Stimulated activated effector memory CD8-positive, alpha-beta T cell treated with anti-CD3 and anti-CD28 coated beads, Interleukin-12 subunit alpha, Interleukin-12 subunit beta, amount 100 ng/mL, for 72 hours (primary cell): ENCODE measurements around the gene LILRA6.
A peak's percentile ranks its signal among the peaks of the same experiment; 100 is the strongest.
"Not testable (repeated sequence)": the region's sequence is repeated elsewhere in the genome, so short reads cannot be mapped to it uniquely, and the experiment has no call there.

ENCODE experiments used
- ATAC-seq: fragments of 150-1000 bp; cut with Tn5 transposase; 2 replicates; pipeline ENCODE4 v1.10.0; 2021
- DNase-seq, 2 donors: peaks; one replicate each; pipeline ENCODE4 v3.0.0; 2021 to 2022; ENCODE audit warnings: low spot score in 2 of 2
- H3K27ac Mint-ChIP-seq: one replicate; pipeline ENCODE4 v1.8.0; 2022; ENCODE audit warnings: mild to moderate bottlenecking, mixed read lengths
- H3K36me3 Mint-ChIP-seq: one replicate; pipeline ENCODE4 v1.8.0; 2022; ENCODE audit warnings: mild to moderate bottlenecking, mixed read lengths
- H3K4me1 Mint-ChIP-seq: one replicate; pipeline ENCODE4 v1.8.0; 2022; ENCODE audit warnings: mixed read lengths
- H3K4me3 Mint-ChIP-seq: one replicate; pipeline ENCODE4 v1.8.0; 2022; ENCODE audit warnings: mild to moderate bottlenecking, mixed read lengths
- H3K9me3 Mint-ChIP-seq: one replicate; pipeline ENCODE4 v1.8.0; 2022; ENCODE audit warnings: mixed read lengths

LILRA6 gene

GRCh38 chr19:54252845-54253244 lies 10.3 kb upstream of the LILRA6 start:
- ATAC-seq: no peak
- Mint-ChIP-seq H3K36me3 (peaks cover 5% of the 10 kb centered on the region), H3K9me3 (no peaks in the 10 kb centered on the region), H3K4me3 (no peak overlapping the region), H3K4me1 (peaks cover 8% of the 10 kb centered on the region), H3K27ac (no peak overlapping the region)
- DNase-seq: no peak

- H3K27ac Mint-ChIP-seq: no peak overlapping the region
- DNase-seq (no peak), ATAC-seq (no peak)
- no peaks in the 10 kb centered on the region for H3K9me3 Mint-ChIP-seq
- no peak overlapping the region for H3K4me3 Mint-ChIP-seq
- peaks cover 14% of the 10 kb centered on the region for H3K4me1 Mint-ChIP-seq
- H3K36me3 Mint-ChIP-seq: peaks cover 8% of the 10 kb centered on the region
Measured at GRCh38 chr19:54252243-54252642, 9.7 kb upstream of the LILRA6 start.

GRCh38 chr19:54248016-54248601 lies 5.5 kb upstream of the LILRA6 start:
- H3K4me1 Mint-ChIP-seq: peaks cover 17% of the 10 kb centered on the region
- DNase-seq: peak; percentile 24 to 62
- peak overlapping the region; percentile 30 for H3K4me3 Mint-ChIP-seq
- no peaks in the 10 kb centered on the region for H3K9me3 Mint-ChIP-seq
- H3K36me3 Mint-ChIP-seq: peaks cover 8% of the 10 kb centered on the region
- peak; percentile 94 for ATAC-seq
- H3K27ac Mint-ChIP-seq: peak overlapping the region; percentile 18

GRCh38 chr19:54247106-54247930 lies 4.7 kb upstream of the LILRA6 start:
- H3K4me1 Mint-ChIP-seq: peaks cover 17% of the 10 kb centered on the region
- H3K4me3 Mint-ChIP-seq: peak overlapping the region; percentile 30
- ATAC-seq: no peak

GRCh38 chr19:54245936-54246335 lies 3.3 kb upstream of the LILRA6 start:
- H3K4me1 Mint-ChIP-seq: peaks cover 17% of the 10 kb centered on the region
- DNase-seq: no peak
- peaks cover 8% of the 10 kb centered on the region for H3K36me3 Mint-ChIP-seq
- no peak overlapping the region for H3K27ac Mint-ChIP-seq
- H3K4me3 Mint-ChIP-seq: no peak overlapping the region
- no peak for ATAC-seq
- no peaks in the 10 kb centered on the region for H3K9me3 Mint-ChIP-seq

More at GRCh38 chr19:54247106-54247930, 4.7 kb upstream of the LILRA6 start:
- Mint-ChIP-seq H3K36me3 (peaks cover 8% of the 10 kb centered on the region), H3K9me3 (no peaks in the 10 kb centered on the region), H3K27ac (peak overlapping the region; percentile 18)
- DNase-seq: no peak

GRCh38 chr19:54243809-54244208 lies 1.2 kb upstream of the LILRA6 start:
- H3K4me3 Mint-ChIP-seq, H3K27ac Mint-ChIP-seq, H3K36me3 Mint-ChIP-seq, DNase-seq, ATAC-seq, H3K9me3 Mint-ChIP-seq: not testable (repeated sequence)
- H3K4me1 Mint-ChIP-seq: peaks cover 17% of the 10 kb centered on the region

GRCh38 chr19:54242234-54242633 lies 356 bp downstream of the LILRA6 start:
- not testable (repeated sequence) for DNase-seq, H3K9me3 Mint-ChIP-seq, H3K36me3 Mint-ChIP-seq, H3K4me1 Mint-ChIP-seq, H3K27ac Mint-ChIP-seq, H3K4me3 Mint-ChIP-seq, ATAC-seq

- ATAC-seq, H3K36me3 Mint-ChIP-seq, H3K4me1 Mint-ChIP-seq, DNase-seq, H3K4me3 Mint-ChIP-seq, H3K27ac Mint-ChIP-seq, H3K9me3 Mint-ChIP-seq: not testable (repeated sequence)
Measured at GRCh38 chr19:54240372-54241336, 1.9 kb downstream of the LILRA6 start.

GRCh38 chr19:54239491-54240371 lies 2.9 kb downstream of the LILRA6 start:
- H3K36me3 Mint-ChIP-seq: not testable (repeated sequence)

GRCh38 chr19:54233941-54234340 lies 8.6 kb downstream of the LILRA6 start:
- no peak overlapping the region for H3K27ac Mint-ChIP-seq

More at GRCh38 chr19:54239491-54240371, 2.9 kb downstream of the LILRA6 start:
- not testable (repeated sequence) for DNase-seq, H3K4me3 Mint-ChIP-seq, H3K9me3 Mint-ChIP-seq, H3K4me1 Mint-ChIP-seq
- H3K27ac Mint-ChIP-seq: peak overlapping the region; percentile 70
- ATAC-seq: peak; percentile 8

GRCh38 chr19:54231077-54231931 lies 11.3 kb downstream of the LILRA6 start:
- Mint-ChIP-seq H3K4me3 (no peak overlapping the region), H3K4me1 (peaks cover 6% of the 10 kb centered on the region), H3K9me3 (no peaks in the 10 kb centered on the region), H3K27ac (no peak overlapping the region), H3K36me3 (no peaks in the 10 kb centered on the region)
- ATAC-seq (peak; percentile 98), DNase-seq (peak; percentile 85 to 93)

More at GRCh38 chr19:54233941-54234340, 8.6 kb downstream of the LILRA6 start:
- Mint-ChIP-seq H3K36me3 (no peaks in the 10 kb centered on the region), H3K9me3 (no peaks in the 10 kb centered on the region), H3K4me3 (no peak overlapping the region), H3K4me1 (peaks cover 6% of the 10 kb centered on the region)
- ATAC-seq (no peak), DNase-seq (no peak)

GRCh38 chr19:54230031-54230430 lies 12.6 kb downstream of the LILRA6 start:
- ATAC-seq: no peak
- Mint-ChIP-seq H3K4me3 (no peak overlapping the region), H3K4me1 (peaks cover 6% of the 10 kb centered on the region), H3K27ac (no peak overlapping the region), H3K36me3 (no peaks in the 10 kb centered on the region), H3K9me3 (no peaks in the 10 kb centered on the region)
- DNase-seq: no peak

GRCh38 chr19:54229146-54229545 lies 13.4 kb downstream of the LILRA6 start:
- peaks cover 6% of the 10 kb centered on the region for H3K4me1 Mint-ChIP-seq
- H3K36me3 Mint-ChIP-seq: peaks cover 4% of the 10 kb centered on the region
- no peaks in the 10 kb centered on the region for H3K9me3 Mint-ChIP-seq
- no peak overlapping the region for H3K4me3 Mint-ChIP-seq
- H3K27ac Mint-ChIP-seq: no peak overlapping the region
- no peak for DNase-seq
- ATAC-seq: no peak

GRCh38 chr19:54224619-54225018 lies 18.0 kb downstream of the LILRA6 start:
- not testable (repeated sequence) for H3K9me3 Mint-ChIP-seq, ATAC-seq, H3K36me3 Mint-ChIP-seq, DNase-seq, H3K4me3 Mint-ChIP-seq, H3K27ac Mint-ChIP-seq
- peaks cover 18% of the 10 kb centered on the region for H3K4me1 Mint-ChIP-seq
